Lower leg skin (tissue), 3 donors: Measurements from ENCODE around the gene TMEM132D.

Source experiments
- POLR2A ChIP-seq, 2 donors: fragments of 450-650 bp; IDR thresholded peaks; one replicate each; pipeline ENCODE4 v1.6.1; 2016 to 2017; ENCODE audit warnings: antibody characterized with exemption in 2 of 2, mild to moderate bottlenecking in 1 of 2, moderate library complexity in 1 of 2
- TF ChIP-seq, protein P1 (sequence below), 3 donors: fragments of 450-650 bp; IDR thresholded peaks; one replicate each; pipeline ENCODE4 v1.5.1; 2016; ENCODE audit warnings: antibody characterized with exemption in 3 of 3, mild to moderate bottlenecking in 3 of 3, moderate library complexity in 2 of 3

DNA sequence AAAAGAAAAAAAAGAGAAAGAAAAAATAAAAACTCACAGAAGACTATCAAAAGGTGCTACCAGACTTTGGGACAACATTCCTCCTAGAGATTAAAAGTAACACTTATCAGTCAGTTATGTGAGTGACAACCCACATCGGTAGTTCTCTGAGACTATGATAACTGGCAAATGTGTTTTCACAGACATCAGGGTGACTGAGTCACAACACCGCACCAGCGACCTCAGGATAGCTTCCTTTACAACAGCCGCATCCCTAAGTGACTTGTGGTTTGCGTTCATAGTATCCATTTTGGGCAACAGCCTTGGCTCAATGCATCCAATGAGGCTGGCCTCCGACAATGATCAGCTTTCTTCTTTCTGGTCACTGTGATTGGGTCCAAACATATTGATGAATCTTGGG, 359.1 kb downstream of the TMEM132D start:
- TF ChIP-seq POLR2A (IDR thresholded peaks at IDR 0.05): no peak
- TF ChIP-seq, protein P1, sequence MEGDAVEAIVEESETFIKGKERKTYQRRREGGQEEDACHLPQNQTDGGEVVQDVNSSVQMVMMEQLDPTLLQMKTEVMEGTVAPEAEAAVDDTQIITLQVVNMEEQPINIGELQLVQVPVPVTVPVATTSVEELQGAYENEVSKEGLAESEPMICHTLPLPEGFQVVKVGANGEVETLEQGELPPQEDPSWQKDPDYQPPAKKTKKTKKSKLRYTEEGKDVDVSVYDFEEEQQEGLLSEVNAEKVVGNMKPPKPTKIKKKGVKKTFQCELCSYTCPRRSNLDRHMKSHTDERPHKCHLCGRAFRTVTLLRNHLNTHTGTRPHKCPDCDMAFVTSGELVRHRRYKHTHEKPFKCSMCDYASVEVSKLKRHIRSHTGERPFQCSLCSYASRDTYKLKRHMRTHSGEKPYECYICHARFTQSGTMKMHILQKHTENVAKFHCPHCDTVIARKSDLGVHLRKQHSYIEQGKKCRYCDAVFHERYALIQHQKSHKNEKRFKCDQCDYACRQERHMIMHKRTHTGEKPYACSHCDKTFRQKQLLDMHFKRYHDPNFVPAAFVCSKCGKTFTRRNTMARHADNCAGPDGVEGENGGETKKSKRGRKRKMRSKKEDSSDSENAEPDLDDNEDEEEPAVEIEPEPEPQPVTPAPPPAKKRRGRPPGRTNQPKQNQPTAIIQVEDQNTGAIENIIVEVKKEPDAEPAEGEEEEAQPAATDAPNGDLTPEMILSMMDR (IDR thresholded peaks at IDR 0.05): no peak
